HEK293 (cell line): ENCODE results near the gene HOXB4.

Experiments used
- HOXA7 ChIP-seq: sonication (generic); formaldehyde crosslinking; IDR thresholded peaks from 2 replicates; pipeline ENCODE4 v1.8.1; 2022; ENCODE audit warnings: missing genetic modification reagents, borderline replicate concordance
- YY1 ChIP-seq: fragments of 450-650 bp; formaldehyde crosslinking; IDR thresholded peaks from 2 replicates; pipeline ENCODE4 v1.5.1; 2018; ENCODE audit warnings: missing biosample characterization, missing genetic modification characterization
- ZNF138 ChIP-seq: fragments of 450-650 bp; formaldehyde crosslinking; IDR thresholded peaks from 2 replicates; pipeline ENCODE4 v1.5.1; 2016; ENCODE audit warnings: missing biosample characterization, missing genetic modification characterization, borderline replicate concordance
- ZNF843 ChIP-seq: fragments of 450-650 bp; formaldehyde crosslinking; IDR thresholded peaks from 2 replicates; pipeline ENCODE4 v1.5.1; 2016; ENCODE audit warnings: missing biosample characterization, missing genetic modification characterization
- TF ChIP-seq, protein P1 (sequence below): fragments of 450-650 bp; formaldehyde crosslinking; IDR thresholded peaks from 2 replicates; pipeline ENCODE4 v1.5.1; 2016; ENCODE audit warnings: missing biosample characterization, missing genetic modification characterization
- TF ChIP-seq, protein P2 (sequence below): fragments of 450-650 bp; formaldehyde crosslinking; IDR thresholded peaks from 2 replicates; pipeline ENCODE4 v1.5.1; 2016; ENCODE audit warnings: missing biosample characterization, missing genetic modification characterization

DNA sequence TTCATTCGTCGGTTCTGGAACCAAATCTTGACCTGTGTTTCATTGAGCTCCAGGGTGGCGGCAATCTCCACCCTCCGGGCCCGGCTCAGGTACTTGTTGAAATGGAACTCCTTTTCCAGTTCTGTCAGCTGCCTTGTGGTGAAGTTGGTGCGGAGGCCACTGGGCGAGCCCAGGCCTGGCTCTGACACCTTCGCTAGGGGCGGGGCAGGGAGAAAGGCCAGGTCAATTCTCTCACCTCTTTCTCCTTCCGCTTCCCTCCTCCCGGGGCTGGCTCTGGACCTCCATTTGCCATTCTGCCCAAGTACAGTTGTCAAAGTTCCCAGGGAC lies 48.5 kb downstream of the HOXB4 start:
- no peak for TF ChIP-seq HOXA7 (CRISPR knock-in tag)
- TF ChIP-seq, protein P1, sequence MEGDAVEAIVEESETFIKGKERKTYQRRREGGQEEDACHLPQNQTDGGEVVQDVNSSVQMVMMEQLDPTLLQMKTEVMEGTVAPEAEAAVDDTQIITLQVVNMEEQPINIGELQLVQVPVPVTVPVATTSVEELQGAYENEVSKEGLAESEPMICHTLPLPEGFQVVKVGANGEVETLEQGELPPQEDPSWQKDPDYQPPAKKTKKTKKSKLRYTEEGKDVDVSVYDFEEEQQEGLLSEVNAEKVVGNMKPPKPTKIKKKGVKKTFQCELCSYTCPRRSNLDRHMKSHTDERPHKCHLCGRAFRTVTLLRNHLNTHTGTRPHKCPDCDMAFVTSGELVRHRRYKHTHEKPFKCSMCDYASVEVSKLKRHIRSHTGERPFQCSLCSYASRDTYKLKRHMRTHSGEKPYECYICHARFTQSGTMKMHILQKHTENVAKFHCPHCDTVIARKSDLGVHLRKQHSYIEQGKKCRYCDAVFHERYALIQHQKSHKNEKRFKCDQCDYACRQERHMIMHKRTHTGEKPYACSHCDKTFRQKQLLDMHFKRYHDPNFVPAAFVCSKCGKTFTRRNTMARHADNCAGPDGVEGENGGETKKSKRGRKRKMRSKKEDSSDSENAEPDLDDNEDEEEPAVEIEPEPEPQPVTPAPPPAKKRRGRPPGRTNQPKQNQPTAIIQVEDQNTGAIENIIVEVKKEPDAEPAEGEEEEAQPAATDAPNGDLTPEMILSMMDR (tag by site-specific recombination): no peak
- TF ChIP-seq ZNF138 (tag by site-specific recombination): no peak
- no peak for TF ChIP-seq YY1
- TF ChIP-seq, protein P2, sequence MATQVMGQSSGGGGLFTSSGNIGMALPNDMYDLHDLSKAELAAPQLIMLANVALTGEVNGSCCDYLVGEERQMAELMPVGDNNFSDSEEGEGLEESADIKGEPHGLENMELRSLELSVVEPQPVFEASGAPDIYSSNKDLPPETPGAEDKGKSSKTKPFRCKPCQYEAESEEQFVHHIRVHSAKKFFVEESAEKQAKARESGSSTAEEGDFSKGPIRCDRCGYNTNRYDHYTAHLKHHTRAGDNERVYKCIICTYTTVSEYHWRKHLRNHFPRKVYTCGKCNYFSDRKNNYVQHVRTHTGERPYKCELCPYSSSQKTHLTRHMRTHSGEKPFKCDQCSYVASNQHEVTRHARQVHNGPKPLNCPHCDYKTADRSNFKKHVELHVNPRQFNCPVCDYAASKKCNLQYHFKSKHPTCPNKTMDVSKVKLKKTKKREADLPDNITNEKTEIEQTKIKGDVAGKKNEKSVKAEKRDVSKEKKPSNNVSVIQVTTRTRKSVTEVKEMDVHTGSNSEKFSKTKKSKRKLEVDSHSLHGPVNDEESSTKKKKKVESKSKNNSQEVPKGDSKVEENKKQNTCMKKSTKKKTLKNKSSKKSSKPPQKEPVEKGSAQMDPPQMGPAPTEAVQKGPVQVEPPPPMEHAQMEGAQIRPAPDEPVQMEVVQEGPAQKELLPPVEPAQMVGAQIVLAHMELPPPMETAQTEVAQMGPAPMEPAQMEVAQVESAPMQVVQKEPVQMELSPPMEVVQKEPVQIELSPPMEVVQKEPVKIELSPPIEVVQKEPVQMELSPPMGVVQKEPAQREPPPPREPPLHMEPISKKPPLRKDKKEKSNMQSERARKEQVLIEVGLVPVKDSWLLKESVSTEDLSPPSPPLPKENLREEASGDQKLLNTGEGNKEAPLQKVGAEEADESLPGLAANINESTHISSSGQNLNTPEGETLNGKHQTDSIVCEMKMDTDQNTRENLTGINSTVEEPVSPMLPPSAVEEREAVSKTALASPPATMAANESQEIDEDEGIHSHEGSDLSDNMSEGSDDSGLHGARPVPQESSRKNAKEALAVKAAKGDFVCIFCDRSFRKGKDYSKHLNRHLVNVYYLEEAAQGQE: no peak
- no peak for TF ChIP-seq ZNF843 (tag by site-specific recombination)
